Measurements from ENCODE around the gene SPNS2. TPM values are rescaled to one million over a fixed set of nuclear protein-coding genes. Genes with fewer than 3 reads are reported as not detected.

The SPNS2 gene
- total and polyA plus RNA-seq, 2 experiments from 2014 or later = 1.7 to 2.3 TPM

DNA sequence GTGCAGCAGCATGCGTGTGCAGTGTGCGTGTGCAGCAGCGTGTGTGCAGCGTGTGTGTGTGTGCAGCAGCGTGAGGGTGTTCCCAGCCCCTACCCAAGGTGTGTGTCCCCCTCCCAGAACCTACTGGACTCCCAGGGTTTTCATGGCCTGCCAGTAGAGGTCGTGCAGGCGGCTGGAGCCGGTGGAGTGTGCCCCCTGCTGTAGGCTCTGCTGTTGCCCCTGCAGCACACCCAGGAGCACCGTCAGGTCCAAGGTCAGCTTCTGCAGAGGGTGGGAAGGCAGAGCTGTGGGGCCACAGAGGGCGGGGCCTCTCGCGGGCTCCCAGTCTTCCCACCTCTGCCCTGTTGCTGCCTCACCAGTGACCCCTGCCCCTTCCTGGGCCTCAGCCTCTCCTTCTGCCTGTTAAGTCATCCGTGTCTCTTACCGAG lies 41.6 kb downstream of the SPNS2 start (continued):
- no peak for TF ChIP-seq ETS1 (IDR thresholded peaks at IDR 0.05)
- no peak for TF ChIP-seq ZNF114 (CRISPR knock-in tag; IDR thresholded peaks at IDR 0.05)
- peak in 1 of 2 experiments; percentile 58; a peak in 3 of 4 replicates for TF ChIP-seq CTCF (conservative IDR thresholded peaks at IDR 0.05; ENCODE audit: low read depth in 2 of 2)

- H3K4me3 Mint-ChIP-seq = no peak overlapping the region
- H3K27me3 Mint-ChIP-seq (ENCODE audit: insufficient read depth, low read depth, poor library complexity) = peaks cover 36% of the 10 kb centered on the region
- Histone ChIP-seq H3K4me2 (no peak overlapping the region), H3K79me2 (replicated peaks; ENCODE audit: insufficient read depth) (no peaks in the 10 kb centered on the region), H3K27me3 (ENCODE audit: insufficient read depth) (no peaks in the 10 kb centered on the region), H2AFZ (no peak overlapping the region), H4K20me1 (replicated peaks; ENCODE audit: insufficient read depth) (peaks cover 8% of the 10 kb centered on the region), H3K27ac (ENCODE audit: low read depth) (no peak overlapping the region), H3K4me3 (no peak overlapping the region), H3K4me1 (ENCODE audit: insufficient read depth) (no peaks in the 10 kb centered on the region; the same call in 1 of the 2 replicates), H3K9me2 (ENCODE audit: insufficient read depth) (no peaks in the 10 kb centered on the region), H3K36me3 (ENCODE audit: insufficient read depth) (no peaks in the 10 kb centered on the region; the same call in 1 of the 2 replicates), H3F3A (replicated peaks; ENCODE audit: low read depth) (peaks cover 10% of the 10 kb centered on the region)
- H3K36me3 Mint-ChIP-seq (ENCODE audit: low read depth) = peaks cover 62% of the 10 kb centered on the region
- H3K4me1 Mint-ChIP-seq = peaks cover 10% of the 10 kb centered on the region; the same call in 2 of the 3 replicates
- H3K27ac Mint-ChIP-seq = no peak overlapping the region
- no peaks in the 10 kb centered on the region for H3K9me3 Mint-ChIP-seq
- TF ChIP-seq EZH2phosphoT487 (IDR thresholded peaks at IDR 0.05; ENCODE audit: unreplicated experiment) = no peak
- no peak for TF ChIP-seq CTCF (conservative IDR thresholded peaks at IDR 0.05; ENCODE audit: low read depth in 2 of 2)
- TF ChIP-seq STAT1 (IDR thresholded peaks at IDR 0.05; ENCODE audit: unreplicated experiment) = no peak
- TF ChIP-seq, protein P1, sequence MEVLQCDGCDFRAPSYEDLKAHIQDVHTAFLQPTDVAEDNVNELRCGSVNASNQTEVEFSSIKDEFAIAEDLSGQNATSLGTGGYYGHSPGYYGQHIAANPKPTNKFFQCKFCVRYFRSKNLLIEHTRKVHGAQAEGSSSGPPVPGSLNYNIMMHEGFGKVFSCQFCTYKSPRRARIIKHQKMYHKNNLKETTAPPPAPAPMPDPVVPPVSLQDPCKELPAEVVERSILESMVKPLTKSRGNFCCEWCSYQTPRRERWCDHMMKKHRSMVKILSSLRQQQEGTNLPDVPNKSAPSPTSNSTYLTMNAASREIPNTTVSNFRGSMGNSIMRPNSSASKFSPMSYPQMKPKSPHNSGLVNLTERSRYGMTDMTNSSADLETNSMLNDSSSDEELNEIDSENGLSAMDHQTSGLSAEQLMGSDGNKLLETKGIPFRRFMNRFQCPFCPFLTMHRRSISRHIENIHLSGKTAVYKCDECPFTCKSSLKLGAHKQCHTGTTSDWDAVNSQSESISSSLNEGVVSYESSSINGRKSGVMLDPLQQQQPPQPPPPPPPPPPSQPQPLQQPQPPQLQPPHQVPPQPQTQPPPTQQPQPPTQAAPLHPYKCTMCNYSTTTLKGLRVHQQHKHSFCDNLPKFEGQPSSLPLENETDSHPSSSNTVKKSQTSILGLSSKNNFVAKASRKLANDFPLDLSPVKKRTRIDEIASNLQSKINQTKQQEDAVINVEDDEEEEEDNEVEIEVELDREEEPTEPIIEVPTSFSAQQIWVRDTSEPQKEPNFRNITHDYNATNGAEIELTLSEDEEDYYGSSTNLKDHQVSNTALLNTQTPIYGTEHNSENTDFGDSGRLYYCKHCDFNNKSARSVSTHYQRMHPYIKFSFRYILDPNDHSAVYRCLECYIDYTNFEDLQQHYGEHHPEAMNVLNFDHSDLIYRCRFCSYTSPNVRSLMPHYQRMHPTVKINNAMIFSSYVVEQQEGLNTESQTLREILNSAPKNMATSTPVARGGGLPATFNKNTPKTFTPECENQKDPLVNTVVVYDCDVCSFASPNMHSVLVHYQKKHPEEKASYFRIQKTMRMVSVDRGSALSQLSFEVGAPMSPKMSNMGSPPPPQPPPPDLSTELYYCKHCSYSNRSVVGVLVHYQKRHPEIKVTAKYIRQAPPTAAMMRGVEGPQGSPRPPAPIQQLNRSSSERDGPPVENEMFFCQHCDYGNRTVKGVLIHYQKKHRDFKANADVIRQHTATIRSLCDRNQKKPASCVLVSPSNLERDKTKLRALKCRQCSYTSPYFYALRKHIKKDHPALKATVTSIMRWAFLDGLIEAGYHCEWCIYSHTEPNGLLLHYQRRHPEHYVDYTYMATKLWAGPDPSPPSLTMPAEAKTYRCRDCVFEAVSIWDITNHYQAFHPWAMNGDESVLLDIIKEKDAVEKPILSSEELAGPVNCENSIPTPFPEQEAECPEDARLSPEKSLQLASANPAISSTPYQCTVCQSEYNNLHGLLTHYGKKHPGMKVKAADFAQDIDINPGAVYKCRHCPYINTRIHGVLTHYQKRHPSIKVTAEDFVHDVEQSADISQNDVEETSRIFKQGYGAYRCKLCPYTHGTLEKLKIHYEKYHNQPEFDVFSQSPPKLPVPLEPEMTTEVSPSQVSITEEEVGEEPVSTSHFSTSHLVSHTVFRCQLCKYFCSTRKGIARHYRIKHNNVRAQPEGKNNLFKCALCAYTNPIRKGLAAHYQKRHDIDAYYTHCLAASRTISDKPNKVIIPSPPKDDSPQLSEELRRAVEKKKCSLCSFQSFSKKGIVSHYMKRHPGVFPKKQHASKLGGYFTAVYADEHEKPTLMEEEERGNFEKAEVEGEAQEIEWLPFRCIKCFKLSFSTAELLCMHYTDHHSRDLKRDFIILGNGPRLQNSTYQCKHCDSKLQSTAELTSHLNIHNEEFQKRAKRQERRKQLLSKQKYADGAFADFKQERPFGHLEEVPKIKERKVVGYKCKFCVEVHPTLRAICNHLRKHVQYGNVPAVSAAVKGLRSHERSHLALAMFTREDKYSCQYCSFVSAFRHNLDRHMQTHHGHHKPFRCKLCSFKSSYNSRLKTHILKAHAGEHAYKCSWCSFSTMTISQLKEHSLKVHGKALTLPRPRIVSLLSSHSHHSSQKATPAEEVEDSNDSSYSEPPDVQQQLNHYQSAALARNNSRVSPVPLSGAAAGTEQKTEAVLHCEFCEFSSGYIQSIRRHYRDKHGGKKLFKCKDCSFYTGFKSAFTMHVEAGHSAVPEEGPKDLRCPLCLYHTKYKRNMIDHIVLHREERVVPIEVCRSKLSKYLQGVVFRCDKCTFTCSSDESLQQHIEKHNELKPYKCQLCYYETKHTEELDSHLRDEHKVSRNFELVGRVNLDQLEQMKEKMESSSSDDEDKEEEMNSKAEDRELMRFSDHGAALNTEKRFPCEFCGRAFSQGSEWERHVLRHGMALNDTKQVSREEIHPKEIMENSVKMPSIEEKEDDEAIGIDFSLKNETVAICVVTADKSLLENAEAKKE (CRISPR knock-in tag; IDR thresholded peaks at IDR 0.05) = no peak
- no peak for TF ChIP-seq ZNF114 (CRISPR knock-in tag; IDR thresholded peaks at IDR 0.05)
- no peak for TF ChIP-seq JUNB (IDR thresholded peaks at IDR 0.05; ENCODE audit: unreplicated experiment)
- TF ChIP-seq EZH2 (IDR thresholded peaks at IDR 0.05; ENCODE audit: low read depth, unreplicated experiment) = no peak
- TF ChIP-seq ETS1 (IDR thresholded peaks at IDR 0.05) = no peak
- no peak for TF ChIP-seq ZNF331 (CRISPR knock-in tag; IDR thresholded peaks at IDR 0.05; ENCODE audit: low read depth)
- DNase-seq (ENCODE audit: low spot score) (no peak), ATAC-seq (no peak)
Measured at GRCh38 chr17:4540687-4541327, 42.1 kb downstream of the SPNS2 start.

Measured in GM23338 (cell line).